Islet precursor cell (in vitro differentiated cells): ENCODE measurements around the gene IL11RA.
A peak's percentile ranks its signal among the peaks of the same experiment; 100 is the strongest.

Experiments used
- DNase-seq: peaks from one replicate; pipeline ENCODE4 v3.0.0-alpha.2; 2018

The IL11RA gene

GRCh38 chr9:34651876-34652601 lies at the start of gene IL11RA:
Gene IL11RA (plus strand): TSS chr9:34652185. CDS start chr9:34655218, 3,033 bp downstream.
- DNase-seq: peak; percentile 99

DNA sequence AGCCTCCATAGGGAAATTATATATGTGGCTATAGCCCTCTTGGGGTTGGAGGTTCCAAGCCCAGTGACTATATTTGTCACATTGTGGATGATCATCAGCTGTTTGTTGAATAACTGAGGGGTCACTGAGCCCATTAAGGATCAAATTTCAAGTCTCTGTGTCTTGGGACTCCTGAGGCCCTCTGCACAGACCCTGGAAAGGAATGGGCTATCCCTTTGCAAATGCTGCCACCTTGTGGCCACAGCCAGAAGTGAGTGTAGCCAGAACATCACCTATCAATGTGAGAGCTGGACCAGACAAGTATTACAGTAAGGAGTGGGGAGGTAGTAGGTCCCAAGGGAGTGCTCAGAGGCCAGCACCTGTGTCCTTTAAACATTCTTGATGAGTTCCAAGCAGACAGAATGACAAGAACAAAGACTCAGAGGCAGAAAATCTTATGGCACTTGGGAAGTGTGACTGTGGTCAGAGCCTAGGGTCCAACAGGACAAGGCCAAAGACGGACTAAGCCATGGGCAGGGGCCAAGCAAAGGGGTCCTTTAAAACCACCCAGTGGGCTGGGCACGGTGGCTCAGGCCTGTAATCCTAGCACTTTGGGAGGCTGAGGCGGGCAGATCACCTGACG lies 48.3 kb upstream of the IL11RA start:
- DNase-seq: peak; percentile 91

GRCh38 chr9:34606190-34606589 lies 45.8 kb upstream of the IL11RA start:
- DNase-seq: no peak

DNA sequence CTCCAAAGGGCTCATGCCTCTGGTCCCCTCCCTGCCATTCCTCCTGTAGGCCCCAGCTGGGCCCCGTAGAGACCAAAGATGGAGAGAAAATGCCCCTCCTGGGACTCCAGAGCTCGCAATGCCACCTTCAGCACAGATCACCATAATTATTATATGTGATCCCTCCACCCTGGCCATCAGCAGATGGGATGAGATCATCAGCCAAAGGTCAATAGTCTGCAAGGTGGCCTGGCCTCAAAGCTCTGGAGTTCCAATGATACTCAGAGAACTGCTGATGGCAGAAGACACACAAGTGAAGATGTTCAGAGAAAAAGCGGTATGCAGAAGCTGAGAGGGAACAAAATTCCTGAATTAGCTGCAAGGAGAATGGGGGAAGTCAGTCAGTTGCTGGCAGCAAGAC lies 45.1 kb upstream of the IL11RA start:
- no peak for DNase-seq

- DNase-seq: no peak
Observed at GRCh38 chr9:34607331-34607730, 44.7 kb upstream of the IL11RA start.

- DNase-seq: no peak
Observed at GRCh38 chr9:34610434-34611206, 41.4 kb upstream of the IL11RA start.

DNA sequence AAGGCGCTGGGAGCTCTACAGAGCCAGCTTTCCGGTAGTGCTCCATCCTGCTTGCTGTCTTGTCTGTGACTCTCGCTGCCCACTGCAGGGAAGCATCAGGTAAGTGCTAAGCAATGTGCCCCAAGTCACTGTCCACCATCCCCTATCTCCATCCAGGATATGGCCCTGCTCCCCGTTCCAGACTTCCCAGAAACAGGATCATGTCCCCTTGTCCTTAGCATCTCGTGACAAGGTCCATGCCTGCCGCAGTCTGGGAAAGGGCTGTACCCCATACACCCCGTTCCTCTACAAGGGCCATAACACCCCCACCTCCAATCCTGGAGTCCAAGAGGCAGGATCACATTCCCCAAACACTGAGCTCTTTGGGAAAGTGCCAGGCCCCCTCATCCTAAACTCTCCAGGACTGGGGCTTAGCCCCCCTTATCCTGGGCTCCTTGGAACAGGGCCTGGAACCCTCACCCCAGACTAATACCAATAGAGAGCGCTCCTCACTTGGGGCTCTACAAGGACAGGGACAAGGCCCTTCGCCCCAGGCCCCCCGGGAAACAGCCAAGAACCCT lies 40.7 kb upstream of the IL11RA start:
- DNase-seq: no peak

GRCh38 chr9:34611811-34612787 lies 39.9 kb upstream of the IL11RA start, which contains the start of gene RPP25L:
Gene RPP25L (minus strand): TSS chr9:34612097. CDS start chr9:34611296, 801 bp downstream.
- peak; percentile 88 for DNase-seq

DNA sequence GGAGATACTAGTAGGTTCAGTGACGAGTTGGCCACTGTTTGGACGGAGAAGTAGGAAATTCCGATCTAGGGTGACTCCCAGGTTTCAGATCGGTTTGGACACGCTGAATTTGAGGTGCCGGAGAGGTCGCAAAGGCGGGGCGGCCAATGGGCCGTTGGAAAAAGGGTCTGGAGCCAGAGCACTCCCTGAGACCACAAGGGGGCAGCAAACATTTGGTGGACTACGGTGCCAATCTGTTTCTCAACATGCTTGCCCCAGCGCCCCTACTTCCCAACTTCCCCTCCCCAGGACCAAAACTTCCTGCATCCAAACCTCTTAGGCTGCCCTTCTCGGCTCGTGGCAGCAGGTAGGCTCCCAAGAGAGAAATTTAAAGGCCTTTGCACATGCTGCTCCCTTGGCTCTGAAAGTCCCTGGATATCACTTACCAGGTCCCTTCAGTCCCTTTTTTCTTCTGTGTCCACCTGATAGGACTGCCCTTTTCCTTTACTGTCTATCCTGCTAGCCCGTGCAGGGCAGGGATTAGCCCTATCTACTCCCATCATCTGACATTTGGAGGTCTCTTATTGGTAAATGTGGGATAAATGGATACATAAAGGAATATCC lies 39.1 kb upstream of the IL11RA start:
- DNase-seq: peak; percentile 78

GRCh38 chr9:34615132-34615531 lies 36.9 kb upstream of the IL11RA start:
- DNase-seq: no peak

DNA sequence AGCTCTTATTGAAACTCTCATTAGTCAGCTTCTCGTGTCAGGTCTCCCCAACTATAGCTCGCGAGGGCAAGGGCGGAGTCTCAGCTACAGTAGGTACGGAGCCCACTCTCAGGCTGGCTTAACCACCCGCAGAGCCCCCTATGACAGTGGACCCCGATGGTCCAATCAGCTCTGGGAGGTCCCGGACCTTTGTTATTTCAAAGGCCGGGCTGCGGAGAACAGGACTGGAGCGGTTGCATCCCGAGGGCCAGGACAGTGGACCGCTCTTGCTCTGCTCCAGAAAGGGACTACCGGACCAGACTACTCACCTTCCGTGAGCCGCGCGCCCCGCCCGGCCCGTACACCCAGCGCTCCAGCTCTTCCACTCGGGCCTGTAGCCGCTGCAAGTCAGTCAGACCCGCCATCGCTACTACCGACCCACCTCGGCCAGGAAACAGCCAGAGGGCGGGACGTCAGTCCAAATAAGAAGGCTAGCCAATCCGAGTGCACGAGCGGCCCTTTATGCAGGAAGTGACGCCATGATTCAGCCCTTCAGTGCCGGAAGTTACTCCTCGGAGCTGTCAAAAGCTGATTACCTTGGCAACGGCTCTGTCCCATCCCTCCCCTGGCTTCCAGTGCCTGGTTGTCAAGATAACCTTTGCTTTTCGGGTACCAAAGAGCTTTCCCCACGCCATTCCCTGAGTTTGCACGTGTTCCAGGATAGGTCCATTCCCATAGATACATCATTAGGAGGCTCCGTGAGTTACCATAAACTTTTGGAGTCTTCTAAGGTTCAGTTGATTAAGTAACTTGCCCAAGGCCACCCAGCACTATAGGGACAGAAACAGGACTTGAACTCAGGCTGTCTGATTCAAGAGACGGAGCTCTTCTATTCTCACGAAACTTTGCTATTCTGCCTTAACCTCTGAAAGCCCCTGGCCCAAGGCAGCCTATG lies 31.7 kb upstream of the IL11RA start, which contains the start of gene DCTN3:
DCTN3 (minus strand) TSS at position 435 of the 934 bp plus-strand sequence; CDS start at position 404, 31 bp downstream.
- peak; percentile 96 for DNase-seq

DNA sequence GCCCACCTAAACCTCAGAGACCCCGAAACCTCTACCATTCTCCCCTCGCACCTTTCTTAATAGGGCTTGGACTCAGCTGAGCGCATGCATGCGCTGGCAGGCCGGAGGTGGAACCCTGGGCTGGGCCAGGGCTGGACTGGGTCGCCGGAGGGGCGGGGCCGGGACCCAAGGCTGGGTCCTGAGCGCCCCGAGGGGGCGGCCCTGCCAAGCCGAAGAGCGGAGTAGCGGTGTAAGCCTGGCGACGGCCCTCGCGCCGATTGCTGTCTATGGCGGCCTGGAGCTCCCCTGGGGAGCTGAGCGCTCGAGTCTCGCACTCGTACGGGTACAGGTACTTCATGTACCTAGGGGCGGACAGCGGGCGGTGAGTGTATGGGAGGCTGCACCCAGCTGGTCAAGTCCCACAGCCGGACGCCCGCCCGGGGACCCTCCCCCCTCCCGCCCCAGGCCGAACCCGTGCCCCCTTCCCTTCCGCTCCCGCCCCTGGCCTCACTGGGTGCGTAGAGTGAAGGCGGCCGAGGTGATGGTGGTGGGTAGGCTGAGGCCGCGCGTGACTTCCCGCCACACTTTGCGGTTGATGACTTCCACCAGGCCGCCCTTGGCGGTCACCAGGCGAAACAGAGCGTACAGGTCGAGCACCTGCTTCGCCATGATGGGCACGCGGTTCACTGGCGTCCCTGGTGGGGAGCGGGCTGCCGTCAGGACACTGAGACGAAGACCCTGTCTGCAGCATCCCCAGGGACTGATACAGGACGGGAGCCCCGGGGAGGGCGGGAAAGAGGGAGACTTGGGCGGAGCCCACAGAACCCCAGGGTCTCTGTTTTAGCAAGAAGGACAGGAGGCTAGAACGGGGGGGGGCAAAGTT lies 28.4 kb upstream of the IL11RA start:
- no peak for DNase-seq

DNA sequence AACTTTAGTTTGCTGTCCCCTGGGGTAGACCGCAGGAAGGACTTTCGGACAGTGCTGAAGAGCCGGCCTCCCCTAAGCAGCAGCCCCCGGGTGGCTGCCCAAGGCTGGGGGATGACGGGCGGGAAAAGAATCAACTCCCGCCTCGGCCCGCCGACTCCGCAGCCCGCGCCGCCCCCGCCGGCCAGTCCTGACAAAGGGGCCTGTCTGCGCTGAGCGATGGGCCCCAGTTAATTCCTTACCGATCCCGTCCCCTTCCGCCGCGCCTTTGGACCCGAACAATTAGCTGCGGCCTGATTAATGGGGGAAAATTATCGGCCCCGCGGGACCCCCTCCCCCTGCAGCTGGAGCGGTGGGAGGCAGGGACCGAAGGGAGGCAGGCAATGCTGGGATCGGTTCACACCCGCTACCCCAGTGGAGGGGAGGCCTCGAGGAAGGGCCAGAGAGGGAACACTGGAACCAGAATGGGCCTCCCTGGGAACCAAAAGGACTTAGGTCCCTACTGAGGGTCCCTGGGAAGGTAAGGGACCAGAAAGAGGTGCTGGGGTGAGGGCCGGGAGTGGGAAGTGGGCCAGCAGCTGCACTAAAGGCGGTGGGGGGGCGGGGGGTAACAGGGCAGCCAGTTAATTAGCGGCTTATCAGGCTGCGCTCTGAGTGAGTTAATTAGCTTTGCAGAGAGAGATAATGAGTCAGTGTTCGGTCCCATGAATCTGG lies 27.4 kb upstream of the IL11RA start:
- DNase-seq: no peak

DNA sequence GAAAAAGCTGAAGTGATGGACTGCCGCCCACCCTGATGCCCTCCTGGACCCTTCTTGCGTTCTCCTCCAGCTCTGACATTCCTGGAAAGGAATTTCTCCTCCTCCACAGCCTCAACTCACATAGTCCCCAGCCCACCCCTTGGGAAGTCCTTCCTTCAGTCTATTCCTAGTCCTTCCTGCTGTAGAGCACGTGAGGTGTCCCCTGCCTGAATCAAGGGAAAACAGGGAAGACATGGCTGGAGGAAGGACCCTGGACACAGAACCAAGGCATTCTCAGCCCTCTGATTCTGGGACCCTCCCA lies 26.8 kb upstream of the IL11RA start:
- DNase-seq: no peak

GRCh38 chr9:34627716-34628655 lies 24.0 kb upstream of the IL11RA start:
- DNase-seq: no peak

- peak; percentile 75 for DNase-seq
Observed at GRCh38 chr9:34628656-34629490, 23.1 kb upstream of the IL11RA start, which contains the start of gene ARID3C. Gene ARID3C (minus strand): TSS chr9:34629066. CDS start chr9:34628014, 1,052 bp downstream.

DNA sequence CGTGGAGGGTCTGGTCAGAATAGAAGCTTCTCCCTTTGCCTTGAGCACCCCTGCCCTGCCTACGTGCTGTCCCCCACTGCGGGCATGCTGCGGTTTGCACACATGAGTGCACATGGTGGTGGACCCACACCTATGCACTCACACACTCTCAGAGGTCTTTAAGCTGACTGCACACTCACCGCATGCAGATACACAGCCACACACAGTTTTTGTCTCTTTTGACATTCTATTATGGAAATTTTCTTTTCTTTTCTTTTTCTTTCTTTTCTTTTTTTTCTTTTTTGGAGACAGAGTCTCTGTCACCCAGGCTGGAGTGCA lies 22.5 kb upstream of the IL11RA start:
- DNase-seq: no peak
